Neural progenitor cell (in vitro differentiated cells): ENCODE results near the gene FMNL2.

Source experiments
- CTCF ChIP-seq: fragments of 200-600 bp; sonication (generic); IDR thresholded peaks from 2 replicates; pipeline ENCODE4 v1.5.1; 2017; ENCODE audit warnings: antibody characterized with exemption, mild to moderate bottlenecking
- EZH2 ChIP-seq: fragments of 200-600 bp; sonication (generic); IDR thresholded peaks from 2 replicates; pipeline ENCODE4 v1.6.1; 2017; ENCODE audit warnings: antibody characterized with exemption, mild to moderate bottlenecking, moderate library complexity

- TF ChIP-seq EZH2 (no peak), CTCF (no peak)
These were observed 312.6 kb downstream of the FMNL2 start for GRCh38 chr2:152647552-152647951.
